ENCODE measurements around the gene ALDH1L1.

The ALDH1L1 gene

DNA sequence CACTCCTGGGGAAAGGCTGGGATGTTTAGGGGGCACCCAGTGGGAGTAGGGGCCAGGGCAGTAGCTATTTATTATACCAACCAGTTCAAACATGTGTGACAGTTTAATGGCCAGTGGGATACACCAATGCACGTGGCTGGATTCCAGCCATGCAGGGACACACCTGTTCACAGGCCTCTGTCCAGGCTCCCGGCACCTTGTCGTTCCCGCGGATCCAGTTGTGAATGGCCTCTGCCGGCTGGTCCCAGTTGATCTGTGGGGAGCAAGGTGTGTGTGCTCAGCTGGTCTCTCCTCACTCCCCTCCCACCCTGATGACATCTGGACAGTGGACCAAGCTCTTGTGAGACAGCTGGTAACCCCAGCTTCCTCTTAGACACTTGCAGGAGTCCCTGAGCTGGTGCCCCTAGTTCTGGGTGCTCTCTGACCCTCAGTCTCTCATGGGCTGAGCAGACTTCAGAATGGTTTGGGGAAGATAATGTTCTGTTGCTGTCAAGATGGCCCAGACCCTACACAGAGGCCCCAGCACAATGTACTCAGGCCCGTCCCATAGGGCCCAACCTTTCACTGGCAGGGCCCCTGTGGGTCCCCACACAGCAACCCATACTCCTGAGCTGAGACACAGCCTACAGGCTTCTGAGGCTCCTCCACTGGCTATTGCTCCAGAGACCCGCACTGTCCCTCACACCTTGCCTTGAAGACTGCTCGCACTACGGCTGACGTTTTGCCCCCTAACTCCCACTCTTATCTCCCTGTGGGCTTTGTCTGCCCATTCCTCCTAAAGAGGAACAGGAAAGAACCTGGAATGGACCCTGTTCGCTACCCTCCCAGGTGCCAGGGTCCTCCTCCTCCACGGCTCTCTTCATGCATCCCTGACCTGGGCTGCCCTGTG is 25.8 kb downstream of the ALDH1L1 start:
- no peak for DNase-seq (ENCODE audit: low read depth)

DNA sequence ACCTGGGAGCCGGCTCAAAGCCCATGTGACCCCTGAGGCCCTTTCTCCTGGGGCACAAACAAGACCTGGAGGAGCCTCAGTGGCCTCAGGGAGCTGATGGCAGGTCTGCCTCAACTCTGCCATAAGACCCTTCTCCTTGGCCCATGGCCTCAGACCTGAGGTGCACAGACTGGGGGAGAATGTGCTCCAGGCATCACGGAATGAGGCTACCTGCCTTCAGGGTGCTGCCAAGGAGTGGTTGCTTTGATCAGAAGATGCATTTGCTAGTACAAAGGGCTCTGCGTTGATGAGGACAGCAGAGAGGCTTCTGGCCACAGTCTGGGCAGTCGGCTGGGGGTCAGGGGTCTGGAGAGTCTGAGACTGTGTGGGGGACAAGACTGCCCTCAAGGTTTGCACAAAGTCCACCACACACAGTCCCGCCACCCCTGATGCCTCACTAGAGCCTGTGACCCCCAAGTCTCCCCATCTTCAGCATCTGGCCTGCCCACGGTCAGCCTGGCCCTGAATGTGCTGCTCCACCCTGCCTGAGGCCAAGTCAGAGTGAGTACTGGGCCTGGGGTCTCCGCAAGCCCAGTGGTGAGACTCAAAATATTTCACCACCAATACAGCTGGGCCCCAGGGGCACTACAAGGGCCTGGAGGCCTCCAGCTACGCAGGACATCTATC is 26.6 kb downstream of the ALDH1L1 start:
- DNase-seq (ENCODE audit: low read depth): no peak

DNA sequence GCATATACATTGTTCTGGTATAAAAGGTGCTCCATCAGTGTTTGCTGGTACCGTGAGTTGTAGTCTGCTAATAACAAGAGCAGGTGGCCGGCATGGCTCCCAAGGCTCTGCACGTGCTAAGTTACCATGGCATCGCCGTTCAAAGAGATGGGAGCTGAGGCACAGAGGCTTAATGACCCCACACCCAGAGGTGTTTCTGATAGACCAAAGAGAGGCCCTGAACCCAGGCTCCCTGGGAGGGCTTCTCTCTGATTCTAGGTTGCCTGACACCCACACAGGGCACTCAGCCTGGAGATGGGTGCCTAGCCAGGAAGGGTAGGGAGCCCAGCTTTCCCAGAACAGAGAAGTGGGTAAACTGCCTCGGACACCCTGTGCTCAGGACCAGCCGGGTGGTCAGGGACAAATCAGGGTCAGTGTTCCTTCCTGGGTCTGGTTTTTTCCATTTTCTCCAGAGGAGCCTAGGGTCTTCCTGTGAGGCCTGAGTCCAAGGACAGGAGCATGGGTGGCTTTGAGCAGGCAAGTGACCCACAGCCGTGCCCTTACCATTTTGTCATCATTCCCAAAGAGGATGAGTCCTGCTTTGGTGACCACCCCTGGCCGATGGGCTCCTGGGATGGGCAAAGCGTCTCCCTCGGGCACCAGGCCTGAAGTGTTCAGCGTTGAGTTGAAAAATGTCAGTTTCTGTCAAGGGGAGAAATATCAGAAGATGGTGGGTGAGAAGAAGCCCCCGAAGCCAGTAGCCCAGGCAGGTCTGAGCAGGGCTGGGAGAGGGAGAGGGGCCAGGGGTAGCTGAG is 27.3 kb downstream of the ALDH1L1 start:
- no peak for DNase-seq (ENCODE audit: low read depth)

DNA sequence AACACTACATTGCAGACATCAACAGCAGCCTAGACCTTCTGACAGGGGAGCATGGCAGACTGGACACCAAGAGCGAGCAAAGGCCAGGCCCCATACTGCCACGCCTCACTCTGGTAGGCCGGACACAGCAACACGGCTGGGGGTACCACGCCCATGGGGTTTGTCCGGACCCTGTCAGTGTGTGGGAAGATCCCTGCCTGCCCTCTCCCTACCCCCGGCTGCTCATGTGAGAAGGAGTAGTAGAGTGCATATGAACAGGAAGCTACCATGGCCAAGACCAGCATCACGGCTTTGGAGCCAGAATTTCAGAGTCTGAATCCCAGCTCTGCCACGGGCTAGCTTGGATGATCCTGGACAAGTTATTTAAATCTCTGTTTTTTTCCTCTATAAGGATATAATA is 27.9 kb downstream of the ALDH1L1 start:
- no peak for DNase-seq (ENCODE audit: low read depth)

DNA sequence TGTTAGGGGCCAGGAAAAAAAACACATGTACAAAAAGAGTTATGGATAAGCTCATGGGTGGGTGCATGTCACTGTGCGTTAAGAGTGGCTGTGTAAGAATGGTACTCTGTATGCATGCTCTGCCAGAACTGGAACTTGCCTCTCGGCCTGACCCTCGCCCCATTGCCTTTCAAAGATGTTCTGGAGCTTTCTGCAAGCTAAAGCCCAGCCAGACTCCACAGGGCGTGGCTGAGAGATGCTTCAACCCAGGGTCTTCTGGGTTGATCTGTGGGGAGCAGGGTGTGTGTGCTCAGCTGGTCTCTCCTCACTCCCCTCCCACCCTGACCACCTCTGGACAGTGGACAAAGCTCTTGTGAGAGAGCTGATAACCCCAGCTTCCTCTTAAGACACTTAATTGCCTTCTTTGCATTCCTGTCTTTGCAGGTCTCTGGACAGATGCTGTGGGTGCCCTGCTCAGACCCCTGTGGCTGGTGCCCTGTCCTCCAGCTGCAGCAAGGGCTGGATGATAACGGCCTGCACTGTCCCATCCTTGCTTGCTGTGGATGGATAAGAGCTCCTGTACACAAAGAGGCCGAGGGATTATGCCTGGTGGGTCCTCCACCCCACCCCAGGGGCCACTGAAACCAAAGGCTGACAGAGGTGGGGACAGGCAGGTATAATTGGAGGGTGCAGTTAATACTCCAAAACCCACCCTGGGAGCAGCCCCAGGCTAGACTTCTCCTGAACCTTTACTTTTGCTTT is 28.7 kb downstream of the ALDH1L1 start:
- no peak for DNase-seq (ENCODE audit: low read depth)

DNA sequence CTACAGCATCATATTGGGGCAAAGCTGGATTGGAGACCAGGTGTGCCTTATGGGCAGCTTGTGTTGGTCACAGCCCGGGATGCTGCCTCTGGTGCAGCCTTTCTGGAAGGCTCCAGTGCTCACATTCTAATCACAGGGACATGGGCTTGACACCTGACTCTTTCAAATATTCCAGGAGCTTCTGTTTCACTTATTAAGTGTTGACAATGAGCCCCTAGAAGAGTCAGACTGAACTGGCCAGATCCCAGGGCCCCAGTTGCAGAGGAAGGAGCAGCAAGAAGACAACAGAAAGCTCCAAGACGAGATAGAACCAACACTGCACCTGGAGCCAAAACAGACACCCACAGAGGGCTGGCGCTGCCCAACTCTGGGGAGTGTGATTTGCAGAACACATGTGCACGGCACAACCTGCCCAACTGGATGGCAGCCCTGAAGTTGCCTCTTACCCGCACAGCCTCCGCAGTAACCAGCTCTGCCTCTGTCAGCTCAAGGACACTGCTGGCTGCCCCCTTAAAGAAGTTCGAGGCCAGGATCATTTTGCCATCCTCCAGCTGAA is 30.3 kb downstream of the ALDH1L1 start:
- no peak for DNase-seq (ENCODE audit: low read depth)

DNA sequence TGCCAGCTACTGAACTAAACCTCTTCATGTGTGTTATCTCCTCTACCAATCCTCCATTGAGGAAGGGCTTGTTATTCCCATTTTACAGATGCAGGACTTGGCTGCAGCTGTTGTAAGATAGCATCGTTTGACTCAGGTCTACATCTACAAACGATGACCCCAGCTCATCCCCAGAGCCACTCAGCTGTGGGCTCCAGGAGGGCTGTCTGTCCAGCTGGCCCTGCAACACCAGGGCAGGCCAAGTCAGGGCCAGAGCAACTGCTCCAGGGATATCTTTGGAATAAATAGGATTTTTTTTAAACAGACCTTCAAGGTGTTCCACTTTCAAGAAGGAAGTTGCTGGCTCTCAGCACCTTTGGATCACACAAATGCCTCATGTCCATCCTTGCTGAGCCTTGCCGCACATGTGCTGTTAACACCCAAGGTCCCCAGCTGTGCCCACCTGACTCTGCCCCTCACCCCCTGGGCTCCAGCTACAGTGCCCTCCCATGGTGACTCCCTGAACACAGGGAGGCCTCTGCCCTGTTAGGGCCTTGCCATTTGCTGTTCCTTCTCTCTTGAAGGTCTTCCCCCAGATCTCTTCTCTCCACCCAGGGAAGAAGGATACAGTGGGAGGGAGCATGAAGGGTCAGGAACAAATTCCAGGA is 31.0 kb downstream of the ALDH1L1 start:
- no peak for DNase-seq (ENCODE audit: low read depth)

DNA sequence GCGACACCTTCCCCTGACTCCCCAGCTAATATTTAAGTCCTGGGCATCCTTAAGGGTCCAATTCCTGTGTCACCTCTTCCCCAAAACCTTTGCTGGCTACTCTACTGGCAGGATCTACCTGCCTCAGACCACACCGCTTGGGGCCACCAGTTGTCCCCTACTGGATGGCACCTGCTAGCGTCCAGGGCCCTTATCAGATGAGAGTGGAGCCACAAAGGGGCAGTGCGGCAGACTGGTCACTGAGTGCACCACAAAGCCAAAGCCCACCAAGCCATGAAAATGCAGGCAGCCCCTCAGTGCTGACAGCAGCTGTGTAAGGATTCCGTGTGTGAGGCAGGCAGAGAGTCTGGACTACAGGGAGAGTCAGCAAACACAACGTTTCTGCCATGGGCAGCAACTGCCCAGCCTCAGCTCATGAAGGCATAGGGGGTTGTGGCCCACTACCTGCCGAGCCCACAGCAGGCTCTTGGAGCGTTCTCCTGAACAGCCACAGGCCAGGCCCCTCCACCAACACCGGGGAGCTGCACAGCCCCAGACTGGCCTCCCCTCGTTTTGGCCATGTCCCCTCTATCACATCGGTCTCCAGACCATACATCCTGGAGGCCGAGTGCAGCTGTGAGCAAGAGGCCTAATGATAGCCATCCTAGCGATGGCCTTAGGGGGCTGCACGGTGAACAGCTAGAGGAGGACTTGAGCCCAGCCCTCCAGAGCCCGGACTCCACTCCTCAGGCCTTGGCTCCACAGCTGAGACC is 32.3 kb downstream of the ALDH1L1 start:
- no peak for DNase-seq (ENCODE audit: low read depth)

DNA sequence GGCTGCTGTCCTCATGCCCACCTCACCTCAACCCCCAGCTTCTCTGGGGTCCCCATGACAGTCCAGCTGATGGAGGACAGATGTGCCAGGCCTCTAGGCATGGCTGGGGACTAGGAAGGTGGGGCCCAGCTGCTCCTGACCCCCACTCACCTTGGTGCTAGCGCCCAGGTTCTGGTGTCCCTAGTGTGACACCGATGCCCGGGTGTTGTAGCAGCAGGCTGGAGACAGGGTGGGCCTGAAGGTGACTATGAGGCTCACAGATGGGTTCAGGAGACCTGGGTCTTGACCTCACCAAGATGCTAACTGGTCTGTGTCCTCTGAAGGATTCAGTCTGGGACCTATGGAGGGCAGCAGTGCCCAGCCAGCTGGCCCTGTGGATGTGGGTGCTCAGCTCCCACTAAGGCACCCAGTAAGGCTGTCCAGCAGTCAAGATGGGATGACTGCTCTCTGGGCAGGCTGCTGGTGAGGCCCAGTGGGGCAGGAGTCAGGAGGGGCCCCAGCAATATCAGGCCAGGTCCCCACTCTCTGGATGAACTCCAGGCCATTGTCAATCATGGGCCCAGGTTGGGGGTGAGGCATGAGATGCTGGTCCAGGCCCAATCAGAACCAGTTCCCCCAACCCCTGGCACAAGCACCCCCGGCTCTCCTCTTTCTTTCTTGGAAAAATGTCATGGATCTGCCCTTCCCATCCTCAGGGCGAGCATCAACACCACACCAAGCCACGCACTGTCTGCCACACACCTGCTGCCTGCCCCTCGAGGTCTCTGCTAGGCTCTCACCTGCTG is 33.0 kb downstream of the ALDH1L1 start:
- no peak for DNase-seq (ENCODE audit: low read depth)

DNA sequence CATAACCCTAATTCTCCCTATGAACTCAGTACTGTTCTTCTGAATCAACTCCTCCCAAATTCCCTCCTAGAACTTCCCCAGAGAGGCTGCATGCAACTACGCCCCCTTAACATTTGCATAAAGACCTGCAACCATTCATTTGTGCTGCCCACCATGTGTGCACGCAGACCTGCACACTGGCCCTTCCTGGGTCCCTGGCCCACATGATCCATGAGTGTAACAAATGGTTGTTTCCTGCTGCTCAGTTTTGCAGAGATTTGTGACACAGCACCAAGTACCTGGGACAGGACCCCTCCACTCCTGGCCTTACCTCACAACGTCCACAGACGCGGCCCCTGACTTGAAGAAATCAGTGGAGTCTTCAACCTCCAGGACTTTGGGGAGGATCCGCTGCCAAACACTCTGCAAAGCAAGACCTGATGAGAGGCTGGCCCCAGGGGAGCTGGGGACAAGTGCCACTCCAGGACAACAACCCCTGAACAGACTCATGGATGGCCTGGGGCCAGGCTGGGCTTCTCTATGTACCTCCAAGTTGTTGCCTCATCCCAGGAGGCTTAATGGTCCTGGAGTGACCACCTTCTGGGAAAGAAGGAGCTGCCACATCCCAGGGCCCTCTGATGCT is 33.8 kb downstream of the ALDH1L1 start:
- DNase-seq (ENCODE audit: low read depth): no peak

DNA sequence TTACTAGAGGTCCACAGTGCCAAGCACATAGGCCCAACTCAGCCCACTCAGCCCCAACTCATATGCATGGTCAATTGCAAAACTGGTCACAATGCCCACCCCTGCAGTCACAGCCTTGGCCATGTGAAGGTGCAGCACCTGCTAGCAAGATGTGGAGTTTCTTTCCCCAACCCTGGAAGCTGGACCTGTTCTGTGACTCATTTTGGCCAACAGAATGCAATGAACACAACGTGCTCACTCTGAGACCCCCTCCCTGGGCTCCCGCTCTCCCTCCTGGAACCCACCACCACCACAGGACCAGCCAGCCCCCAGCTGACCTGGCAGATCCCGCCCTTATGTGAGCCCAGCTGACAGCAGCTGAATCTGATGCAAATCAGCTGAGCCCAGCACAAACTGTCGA is 34.4 kb downstream of the ALDH1L1 start:
- no peak for DNase-seq (ENCODE audit: low read depth)

DNA sequence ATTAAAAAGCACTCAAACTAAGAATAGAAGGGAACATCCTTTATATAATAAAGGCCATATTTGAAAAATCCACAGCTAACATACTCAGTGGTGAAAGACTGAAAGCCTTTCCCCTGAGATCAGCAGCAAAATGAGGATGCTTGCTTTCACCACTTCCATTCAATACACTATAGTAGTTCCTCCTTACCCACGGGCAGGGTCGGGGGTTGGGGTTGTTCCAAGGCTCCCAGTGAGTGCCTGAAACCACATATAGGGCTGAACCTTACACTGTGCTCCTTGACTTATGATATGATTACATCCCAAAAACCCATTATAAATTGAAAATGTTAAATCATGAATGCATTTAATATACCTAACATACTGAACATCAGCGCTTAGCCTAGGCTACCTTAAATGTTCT is 37.7 kb downstream of the ALDH1L1 start:
- no peak for DNase-seq (ENCODE audit: low read depth)

DNA sequence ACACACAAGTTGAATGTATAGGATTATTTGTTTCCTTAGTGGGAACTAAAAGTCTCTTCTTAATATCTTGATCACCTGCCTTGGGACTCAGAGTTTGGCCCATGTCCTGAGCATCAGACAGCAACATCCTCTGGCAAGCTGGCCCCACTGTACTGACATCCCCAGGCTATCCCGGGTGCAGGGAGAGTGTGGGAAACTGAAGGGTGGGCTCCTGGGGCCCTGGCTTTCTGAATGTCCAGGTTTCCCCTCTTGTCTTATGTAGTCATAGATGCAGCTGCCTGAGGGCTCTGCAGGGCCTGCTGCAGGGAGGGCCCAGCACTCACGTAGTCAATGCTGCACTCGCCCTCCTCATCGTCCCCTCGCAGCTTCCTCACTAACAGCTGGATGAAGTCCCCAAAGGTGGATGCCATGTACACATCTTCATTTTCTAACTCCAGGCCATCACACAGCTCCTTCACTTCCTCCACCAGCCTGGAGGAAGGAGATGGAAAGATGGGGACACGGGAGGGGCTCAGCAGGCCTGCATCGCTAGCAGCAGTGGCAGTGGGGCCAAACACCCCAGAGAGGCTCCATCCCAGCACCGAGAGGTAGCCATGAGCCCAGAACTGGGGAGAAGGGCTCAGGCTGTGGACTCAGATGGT is 42.8 kb downstream of the ALDH1L1 start:
- DNase-seq (ENCODE audit: low read depth): no peak

DNA sequence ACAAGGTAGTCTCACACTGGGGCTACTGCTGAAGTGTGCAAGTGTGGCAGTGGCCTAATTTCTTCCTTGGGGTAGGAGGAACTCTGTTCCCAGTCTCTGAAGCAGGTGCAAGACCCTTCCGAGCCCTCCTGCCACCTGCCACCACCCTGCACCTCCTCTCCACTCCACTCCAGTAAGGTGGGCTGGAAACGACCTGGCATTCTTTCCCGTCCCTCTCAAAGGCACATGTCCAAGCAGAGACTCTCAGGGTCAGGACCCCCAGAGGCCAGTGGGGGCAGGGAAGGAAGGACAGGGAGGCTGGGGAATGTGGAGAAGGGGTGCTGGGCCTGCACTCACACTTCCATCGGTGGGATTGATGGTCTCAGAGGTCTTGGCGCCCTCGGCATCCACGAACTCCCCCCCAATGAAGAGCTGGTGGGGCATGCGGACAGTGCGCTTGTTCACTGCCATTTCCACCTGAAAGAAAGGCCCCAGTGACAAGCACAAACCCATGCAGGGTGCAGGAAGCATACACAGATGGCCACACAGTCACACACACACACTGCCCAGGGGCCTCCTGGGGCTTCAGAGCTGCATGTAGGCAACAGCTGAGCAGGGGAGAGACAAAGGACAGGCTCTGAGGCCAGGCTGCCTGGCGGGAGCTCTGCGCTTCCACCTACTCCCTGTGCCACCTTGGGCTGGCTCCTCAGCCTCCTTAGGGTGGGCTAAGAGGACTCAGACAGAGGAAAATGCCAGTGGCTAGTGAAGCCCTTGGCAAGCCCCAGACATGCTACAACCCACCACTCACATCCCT is 43.8 kb downstream of the ALDH1L1 start:
- DNase-seq (ENCODE audit: low read depth): no peak

DNA sequence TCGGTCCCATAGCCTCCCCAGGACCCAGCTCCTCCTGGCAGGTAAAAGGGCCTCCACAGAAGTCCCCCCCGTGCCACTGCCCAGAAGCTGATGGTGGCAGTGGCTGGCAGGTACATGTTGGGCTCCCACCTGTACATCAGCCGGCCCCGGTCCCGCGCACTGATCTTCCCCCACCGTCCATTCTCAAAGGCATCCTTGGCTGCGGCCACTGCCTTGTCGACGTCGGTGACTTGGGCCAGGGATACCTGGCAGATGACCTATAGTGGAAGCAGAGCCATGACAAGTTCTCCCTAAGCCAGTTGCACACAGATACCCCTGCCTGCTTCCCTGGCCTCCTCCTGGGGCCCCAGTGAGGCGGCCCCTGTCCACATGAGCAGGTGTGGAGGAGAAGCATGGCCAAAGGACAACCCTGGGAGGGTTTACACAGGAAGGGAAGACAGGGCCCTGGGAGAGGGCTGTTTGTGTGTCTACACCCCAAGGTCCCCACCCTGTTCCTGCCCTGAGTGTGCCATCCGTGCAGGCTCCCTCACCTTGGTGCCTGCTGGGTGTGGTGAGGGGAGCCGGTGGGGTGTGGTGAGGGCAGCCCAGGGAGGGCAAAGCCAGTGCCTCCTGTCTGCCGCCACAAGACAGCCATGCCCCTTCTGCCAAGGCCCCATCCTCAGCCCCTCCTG is 44.8 kb downstream of the ALDH1L1 start:
- no peak for DNase-seq (ENCODE audit: low read depth)

DNA sequence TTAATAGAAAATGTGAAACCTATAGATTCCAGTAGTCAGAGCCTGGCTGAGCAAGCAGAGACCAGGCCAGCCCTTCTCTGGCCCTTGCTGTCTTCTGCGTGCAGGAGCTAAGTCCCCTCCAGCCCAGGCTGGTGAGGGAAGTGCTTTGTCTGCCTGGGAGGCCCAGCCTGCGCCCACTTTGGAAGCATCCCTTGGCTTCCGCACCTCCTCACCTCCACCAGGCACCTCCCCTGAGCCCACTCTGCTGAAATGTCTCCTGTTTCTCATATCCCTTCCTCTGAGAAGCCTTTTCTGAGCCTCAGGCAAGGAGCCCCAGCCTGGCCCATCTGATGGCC is 45.3 kb downstream of the ALDH1L1 start:
- DNase-seq (ENCODE audit: low read depth): no peak

DNA sequence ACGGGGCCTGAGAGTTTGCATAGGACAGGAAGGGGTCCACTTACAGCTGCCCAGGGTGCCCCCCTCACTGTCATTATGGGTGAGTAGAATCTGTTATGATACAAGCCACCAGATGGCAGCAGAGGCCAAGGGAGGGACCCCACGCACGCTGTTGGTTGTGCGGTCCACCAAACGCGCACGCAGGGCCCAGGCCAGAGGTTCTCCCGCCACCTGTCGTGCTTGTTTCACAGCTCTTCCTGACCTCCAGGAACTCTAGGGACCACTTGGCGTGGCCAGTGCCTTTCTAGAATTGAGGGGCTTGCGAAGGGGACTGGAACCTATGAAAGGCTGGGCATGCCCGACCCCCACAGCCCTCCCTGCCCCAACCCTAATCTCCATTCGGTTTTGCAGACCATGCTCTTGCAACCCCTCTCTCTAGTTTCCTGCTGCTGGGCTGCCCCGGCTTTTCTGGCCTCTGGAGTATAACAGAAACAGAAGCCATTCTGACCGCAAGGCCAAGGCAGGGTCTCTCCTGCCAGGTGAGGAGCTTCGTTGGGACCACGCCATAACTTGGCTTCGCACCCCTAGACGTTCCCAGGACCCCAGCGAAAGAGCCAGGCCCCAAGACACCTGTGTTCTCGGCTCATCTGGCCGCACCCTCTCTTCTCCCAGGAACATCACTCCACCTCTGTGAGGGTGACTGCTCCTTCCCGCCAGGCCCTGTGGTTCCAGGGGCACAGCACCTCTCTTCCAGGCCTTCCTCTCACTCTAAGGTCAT is 46.0 kb downstream of the ALDH1L1 start:
- DNase-seq (ENCODE audit: low read depth): peak; percentile 17
